Upper lobe of left lung (tissue), 4 donors: ENCODE results near the gene CCDC17.

Source experiments
- CTCF ChIP-seq, 6 experiments: fragments of 450-650 bp in 4 of 6; fragments of 200-600 bp in 2 of 6; sonication (generic) in 2 of 6; IDR thresholded peaks; one replicate each; pipeline ENCODE4 v1.5.1; 2016 to 2019; ENCODE audit warnings: antibody characterized with exemption in 6 of 6
- EP300 ChIP-seq, 4 donors: sonication (generic); formaldehyde crosslinking; IDR thresholded peaks; one replicate each; pipeline ENCODE4 v1.5.1; 2017; ENCODE audit warnings: antibody characterized with exemption in 4 of 4, control low read depth in 2 of 4
- POLR2A ChIP-seq, 4 donors: fragments of 450-650 bp; IDR thresholded peaks; one replicate each; pipeline ENCODE4 v1.5.1; 2016 to 2017; ENCODE audit warnings: antibody characterized with exemption in 4 of 4, mild to moderate bottlenecking in 2 of 4

- TF ChIP-seq CTCF (IDR thresholded peaks at IDR 0.05) (no peak), POLR2A (IDR thresholded peaks at IDR 0.05) (no peak), EP300 (IDR thresholded peaks at IDR 0.05) (no peak)
Observed at GRCh38 chr1:45654540-45655280, 30.9 kb upstream of the CCDC17 start.
